KMS-11 (cell line): Measurements from ENCODE around the gene UBE2O.

ENCODE experiments used
- H2AFZ ChIP-seq: fragments of 200-600 bp; sonication (generic); 2 replicates; pipeline ENCODE4 v1.6.1; 2016; ENCODE audit warnings: antibody characterized with exemption, mixed run types, low read depth
- H3K27ac ChIP-seq: fragments of 200-600 bp; sonication (generic); 2 replicates; pipeline ENCODE4 v1.6.1; 2016; ENCODE audit warnings: mild to moderate bottlenecking, mixed run types
- H3K27me3 ChIP-seq: fragments of 200-600 bp; sonication (generic); 2 replicates; pipeline ENCODE4 v1.6.1; 2017; ENCODE audit warnings: mild to moderate bottlenecking, low read depth, mixed run types, moderate library complexity; ENCODE audit not compliant: insufficient read depth
- H3K36me3 ChIP-seq: fragments of 200-600 bp; sonication (generic); 2 replicates; pipeline ENCODE4 v1.6.1; 2017; ENCODE audit warnings: mild to moderate bottlenecking, mixed run types; ENCODE audit not compliant: insufficient read depth
- H3K4me1 ChIP-seq: fragments of 200-600 bp; sonication (generic); 2 replicates; pipeline ENCODE4 v1.6.1; 2016; ENCODE audit warnings: mild to moderate bottlenecking, low read depth, mixed run types; ENCODE audit not compliant: poor library complexity, severe bottlenecking
- H3K4me2 ChIP-seq: fragments of 200-600 bp; sonication (generic); 2 replicates; pipeline ENCODE4 v1.7.0; 2016; ENCODE audit warnings: mild to moderate bottlenecking, mixed run types
- H3K4me3 ChIP-seq: fragments of 200-600 bp; sonication (generic); IDR thresholded peaks from 2 replicates; pipeline ENCODE4 v1.6.1; 2017; ENCODE audit warnings: low read depth, low read length, mixed read lengths; ENCODE audit not compliant: insufficient read depth
- H3K79me2 ChIP-seq: fragments of 200-600 bp; sonication (generic); 2 replicates; pipeline ENCODE4 v1.6.1; 2016; ENCODE audit warnings: low read depth, mixed run types; ENCODE audit not compliant: insufficient read depth
- H3K9ac ChIP-seq: fragments of 200-600 bp; sonication (generic); 2 replicates; pipeline ENCODE4 v1.6.1; 2016; ENCODE audit warnings: mild to moderate bottlenecking, mixed run types
- H4K20me1 ChIP-seq: fragments of 200-600 bp; sonication (generic); 2 replicates; pipeline ENCODE4 v1.6.1; 2016; ENCODE audit warnings: mild to moderate bottlenecking, mixed run types; ENCODE audit not compliant: insufficient read depth
- TF ChIP-seq, protein P1 (sequence below): fragments of 200-600 bp; sonication (generic); conservative IDR thresholded peaks from 2 replicates; pipeline ENCODE4 v1.6.1; 2017; ENCODE audit warnings: low read depth, mild to moderate bottlenecking, antibody characterized with exemption, low read length, moderate library complexity, mixed read lengths

UBE2O gene

DNA sequence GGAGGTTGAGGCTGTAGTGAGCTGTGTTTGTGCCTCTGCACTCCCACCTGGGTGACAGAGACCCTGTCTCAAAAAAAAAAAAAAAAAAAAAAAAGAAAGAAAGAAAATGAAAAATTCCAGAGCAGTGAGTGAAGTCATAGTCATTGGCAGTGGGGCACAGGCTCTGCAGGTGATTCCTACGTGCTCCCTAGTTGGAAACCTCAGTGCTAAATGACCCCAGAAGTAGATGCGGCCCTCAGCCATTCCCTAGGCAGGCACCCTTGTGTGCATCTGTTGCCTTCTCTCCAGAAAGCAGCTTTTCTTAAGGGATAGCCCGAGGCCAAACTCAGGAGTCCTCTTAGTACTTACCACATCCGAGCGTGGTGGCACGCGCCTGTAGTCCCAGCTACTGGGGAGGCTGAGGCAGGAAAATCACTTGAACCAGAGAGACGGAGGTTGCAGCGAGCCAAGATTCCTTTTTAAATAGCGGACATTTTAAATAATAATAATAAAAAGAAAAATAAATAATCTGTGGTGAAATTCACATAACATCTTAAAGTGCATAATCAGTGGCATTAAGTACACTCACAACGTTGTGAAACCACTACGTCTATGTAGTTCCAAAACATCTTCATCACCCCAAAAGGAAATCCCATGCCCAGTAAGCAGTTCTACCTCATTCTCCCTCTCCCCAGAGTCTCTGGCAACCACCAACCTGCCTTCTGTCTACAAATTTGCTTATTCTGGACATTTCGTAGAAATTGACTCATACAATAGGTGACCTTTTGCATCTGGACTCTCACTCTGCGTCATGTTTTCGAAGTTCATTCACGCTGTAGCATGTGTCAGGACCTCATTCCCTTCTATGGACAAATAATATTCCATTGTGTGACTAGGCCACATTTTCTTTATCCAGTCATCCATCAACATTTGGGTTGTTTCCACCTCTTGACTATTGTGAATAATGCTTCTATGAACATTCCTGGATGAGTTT lies 81.0 kb downstream of the UBE2O start:
- Histone ChIP-seq H3K79me2 (no peaks in the 10 kb centered on the region), H3K4me1 (no peaks in the 10 kb centered on the region), H4K20me1 (no peaks in the 10 kb centered on the region), H2AFZ (no peak overlapping the region), H3K27me3 (peaks cover 4% of the 10 kb centered on the region; the same call in 1 of the 2 replicates), H3K4me3 (no peak overlapping the region), H3K27ac (no peak overlapping the region), H3K36me3 (no peaks in the 10 kb centered on the region), H3K9ac (no peak overlapping the region), H3K4me2 (no peak overlapping the region)
- TF ChIP-seq, protein P1, sequence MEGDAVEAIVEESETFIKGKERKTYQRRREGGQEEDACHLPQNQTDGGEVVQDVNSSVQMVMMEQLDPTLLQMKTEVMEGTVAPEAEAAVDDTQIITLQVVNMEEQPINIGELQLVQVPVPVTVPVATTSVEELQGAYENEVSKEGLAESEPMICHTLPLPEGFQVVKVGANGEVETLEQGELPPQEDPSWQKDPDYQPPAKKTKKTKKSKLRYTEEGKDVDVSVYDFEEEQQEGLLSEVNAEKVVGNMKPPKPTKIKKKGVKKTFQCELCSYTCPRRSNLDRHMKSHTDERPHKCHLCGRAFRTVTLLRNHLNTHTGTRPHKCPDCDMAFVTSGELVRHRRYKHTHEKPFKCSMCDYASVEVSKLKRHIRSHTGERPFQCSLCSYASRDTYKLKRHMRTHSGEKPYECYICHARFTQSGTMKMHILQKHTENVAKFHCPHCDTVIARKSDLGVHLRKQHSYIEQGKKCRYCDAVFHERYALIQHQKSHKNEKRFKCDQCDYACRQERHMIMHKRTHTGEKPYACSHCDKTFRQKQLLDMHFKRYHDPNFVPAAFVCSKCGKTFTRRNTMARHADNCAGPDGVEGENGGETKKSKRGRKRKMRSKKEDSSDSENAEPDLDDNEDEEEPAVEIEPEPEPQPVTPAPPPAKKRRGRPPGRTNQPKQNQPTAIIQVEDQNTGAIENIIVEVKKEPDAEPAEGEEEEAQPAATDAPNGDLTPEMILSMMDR: no peak

DNA sequence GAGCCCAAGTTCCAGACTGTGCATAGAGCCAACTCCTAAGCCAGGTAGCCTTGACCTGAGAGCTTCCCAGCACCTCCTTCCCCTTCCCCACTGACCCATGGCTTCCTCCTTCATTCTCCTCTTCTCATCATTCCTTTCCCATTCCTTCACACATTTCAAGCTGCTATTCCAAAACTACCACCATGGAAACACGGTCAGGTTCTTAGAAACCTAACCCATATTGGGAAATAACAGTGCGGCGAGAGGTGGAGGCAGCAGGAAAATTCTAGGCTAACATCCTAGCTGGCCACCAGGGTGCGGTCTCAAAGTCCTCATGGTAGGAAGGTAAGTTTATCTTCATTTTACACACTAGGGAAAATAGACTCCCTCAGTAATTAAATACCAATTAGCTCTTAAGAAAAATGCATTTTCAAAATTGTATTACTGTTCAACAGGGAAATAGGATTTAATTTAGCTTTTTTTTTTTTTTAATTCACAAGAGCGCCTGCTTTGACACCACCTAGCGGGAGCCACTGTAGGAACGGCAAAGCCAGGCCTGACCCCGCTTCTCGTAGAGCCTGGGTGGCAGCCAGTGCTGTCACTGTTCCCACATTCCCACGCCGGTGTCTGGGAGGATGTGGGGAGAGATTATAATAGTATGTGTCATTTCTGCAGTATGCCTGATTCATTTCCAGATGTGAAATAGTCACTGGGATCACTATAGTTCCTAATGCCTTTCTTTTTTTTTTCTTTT lies 82.5 kb downstream of the UBE2O start:
- no peak overlapping the region for H3K4me3 ChIP-seq
- no peaks in the 10 kb centered on the region for H3K36me3 ChIP-seq
- no peaks in the 10 kb centered on the region for H4K20me1 ChIP-seq
- H3K79me2 ChIP-seq: no peaks in the 10 kb centered on the region
- peaks cover 4% of the 10 kb centered on the region; the same call in 1 of the 2 replicates for H3K27me3 ChIP-seq
- no peaks in the 10 kb centered on the region for H3K4me1 ChIP-seq
- TF ChIP-seq, protein P1: no peak
- H3K9ac ChIP-seq: no peak overlapping the region
- H2AFZ ChIP-seq: no peak overlapping the region
- H3K27ac ChIP-seq: no peak overlapping the region
- H3K4me2 ChIP-seq: no peak overlapping the region

DNA sequence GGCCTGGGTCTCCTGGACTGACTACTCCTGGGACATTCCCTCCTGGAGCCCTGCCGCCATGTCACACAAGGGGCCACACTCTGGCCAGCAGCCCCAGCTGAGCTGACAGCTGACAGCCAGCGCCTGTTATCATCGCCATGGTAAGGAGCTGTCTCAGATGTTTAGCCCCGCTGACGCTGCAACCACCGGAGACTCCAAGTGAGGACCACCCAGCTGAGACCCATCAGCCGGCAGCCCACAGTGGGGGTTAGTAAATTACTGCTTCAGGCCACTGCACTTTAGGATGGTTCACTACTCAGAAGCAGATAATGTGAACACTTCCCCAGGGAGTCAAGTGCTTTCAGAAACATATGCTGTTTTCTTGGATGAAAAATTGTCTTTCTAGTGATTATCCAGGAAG lies 83.1 kb downstream of the UBE2O start:
- Histone ChIP-seq H3K79me2 (no peaks in the 10 kb centered on the region), H3K27me3 (peaks cover 4% of the 10 kb centered on the region; the same call in 1 of the 2 replicates), H3K4me3 (no peak overlapping the region), H2AFZ (no peak overlapping the region), H3K27ac (no peak overlapping the region), H3K4me1 (no peaks in the 10 kb centered on the region), H3K36me3 (no peaks in the 10 kb centered on the region), H4K20me1 (no peaks in the 10 kb centered on the region), H3K4me2 (no peak overlapping the region), H3K9ac (no peak overlapping the region)
- TF ChIP-seq, protein P1: no peak

DNA sequence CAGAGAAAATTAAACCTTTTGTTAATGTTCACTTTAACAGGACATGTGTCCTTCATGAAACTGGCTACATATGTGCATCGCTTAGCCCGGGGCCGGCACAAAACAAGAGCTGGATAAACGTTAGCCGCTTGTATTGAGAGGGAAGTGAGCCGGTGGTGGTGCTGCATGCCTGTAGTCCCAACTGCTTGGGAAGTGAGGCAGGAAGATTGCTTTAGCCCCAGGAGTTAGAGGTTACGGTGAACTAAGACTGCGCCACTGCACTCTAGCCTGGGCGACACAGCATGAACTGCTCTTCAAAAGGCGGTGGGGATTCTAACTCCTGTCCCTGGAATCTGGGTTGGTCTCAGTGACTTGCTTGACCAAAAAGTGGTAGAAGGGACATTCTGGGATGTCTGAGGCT lies 83.6 kb downstream of the UBE2O start:
- no peak overlapping the region for H3K9ac ChIP-seq

More for the DNA sequence above, 83.6 kb downstream of the UBE2O start:
- Histone ChIP-seq H2AFZ (no peak overlapping the region), H3K27ac (no peak overlapping the region), H3K4me3 (no peak overlapping the region), H3K79me2 (no peaks in the 10 kb centered on the region), H3K4me1 (no peaks in the 10 kb centered on the region), H3K27me3 (peaks cover 4% of the 10 kb centered on the region; the same call in 1 of the 2 replicates), H3K4me2 (no peak overlapping the region), H4K20me1 (no peaks in the 10 kb centered on the region), H3K36me3 (no peaks in the 10 kb centered on the region)
- TF ChIP-seq, protein P1: no peak
